ENCODE data around the gene SMYD4.
A peak's percentile ranks its signal among the peaks of the same experiment; 100 is the strongest.
"Not testable (repeated sequence)": the region's sequence is repeated elsewhere in the genome, so short reads cannot be mapped to it uniquely, and the experiment has no call there.

Gene SMYD4

DNA sequence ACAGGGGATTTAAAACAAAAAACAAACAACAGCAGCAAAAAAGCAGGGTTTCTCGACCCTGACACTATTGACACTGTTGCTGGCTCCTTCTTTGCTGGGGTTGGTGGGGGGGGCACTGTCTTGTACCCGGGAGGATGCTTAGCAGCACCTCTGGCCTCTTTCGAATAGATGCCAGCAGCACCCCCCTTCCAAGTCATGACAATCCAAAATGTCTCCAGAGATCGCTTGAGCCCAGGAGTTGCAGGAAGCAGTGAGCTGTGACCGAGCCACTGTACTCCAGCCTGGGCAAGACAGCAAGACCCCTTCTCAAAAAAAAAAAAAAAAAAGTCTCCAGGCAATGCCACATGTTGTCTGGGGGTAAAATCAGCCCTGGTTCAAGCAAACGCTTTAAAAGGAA, 47.5 kb downstream of the SMYD4 start:
- Histone ChIP-seq H3K27me3 (replicated peaks; ENCODE audit: control insufficient read depth, insufficient read depth, low read length) (no peaks in the 10 kb centered on the region), H3K4me1 (ENCODE audit: control insufficient read depth, insufficient read depth, low read length) (peaks cover 74% of the 10 kb centered on the region), H3K36me3 (ENCODE audit: control insufficient read depth, insufficient read depth, low read length, severe bottlenecking) (peaks cover 21% of the 10 kb centered on the region), H3K4me3 (ENCODE audit: low read length) (peak overlapping the region; percentile 59), H3K9me3 (ENCODE audit: control insufficient read depth, low read length) (no peaks in the 10 kb centered on the region), H3K9ac (ENCODE audit: low read length) (peak overlapping the region; percentile 95)
- DNase-seq (ENCODE audit: low read depth), result no peak

DNA sequence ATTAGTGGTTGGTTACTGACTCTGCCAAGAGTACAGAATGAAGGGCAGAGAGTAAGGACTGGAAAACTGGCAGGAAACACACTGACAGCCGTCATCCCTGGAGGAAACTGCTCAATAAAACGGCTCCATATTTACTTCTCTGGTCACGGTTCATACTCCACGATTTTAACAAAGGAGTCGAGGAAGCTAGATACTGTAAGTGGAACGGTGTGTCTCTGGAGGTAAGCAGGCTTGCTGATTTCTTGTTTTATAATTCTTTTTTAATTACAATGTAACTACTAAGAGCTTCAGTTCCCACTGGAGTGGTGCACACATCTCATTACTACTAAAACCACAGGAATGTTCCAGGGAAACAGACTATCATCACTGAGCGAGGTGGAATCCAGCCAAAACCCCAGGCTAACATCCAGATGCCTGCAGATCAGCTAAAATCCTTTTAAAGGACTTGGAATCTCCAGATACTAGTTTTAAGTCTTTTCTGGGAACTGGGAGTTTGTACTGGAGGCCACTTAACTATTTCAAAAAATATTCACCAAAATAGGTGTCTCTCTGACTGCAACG, 50.1 kb downstream of the SMYD4 start:
- Histone ChIP-seq H3K9ac (ENCODE audit: low read length) (peak overlapping the region; percentile 95), H3K4me3 (ENCODE audit: low read length) (peak overlapping the region; percentile 49), H3K27me3 (replicated peaks; ENCODE audit: control insufficient read depth, insufficient read depth, low read length) (no peaks in the 10 kb centered on the region), H3K36me3 (ENCODE audit: control insufficient read depth, insufficient read depth, low read length, severe bottlenecking) (peaks cover 46% of the 10 kb centered on the region), H3K9me3 (ENCODE audit: control insufficient read depth, low read length) (no peaks in the 10 kb centered on the region), H3K4me1 (ENCODE audit: control insufficient read depth, insufficient read depth, low read length) (peaks cover 69% of the 10 kb centered on the region)
- DNase-seq (ENCODE audit: low read depth), result peak; percentile 96

DNA sequence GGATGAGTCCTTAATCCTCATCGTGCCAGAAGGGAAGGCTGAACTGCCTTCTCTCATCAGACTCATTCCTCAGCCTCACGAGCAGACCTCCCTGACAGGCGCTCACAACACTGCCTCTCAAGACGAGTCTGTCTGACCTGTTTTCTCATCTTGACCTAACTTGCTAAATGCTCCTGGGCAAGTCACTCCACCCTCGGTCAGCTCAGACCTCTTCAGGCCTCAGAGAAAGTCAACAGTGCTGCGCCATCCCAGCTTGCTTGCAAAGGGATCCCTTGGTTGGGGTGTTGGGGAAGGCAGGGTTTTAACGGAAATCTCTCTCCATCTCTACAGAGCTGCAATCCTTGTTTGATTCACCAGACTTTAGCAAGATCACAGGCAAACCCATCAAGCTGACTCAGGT, 52.8 kb downstream of the SMYD4 start:
- Histone ChIP-seq H3K27me3 (replicated peaks; ENCODE audit: control insufficient read depth, insufficient read depth, low read length) (no peaks in the 10 kb centered on the region), H3K9me3 (ENCODE audit: control insufficient read depth, low read length) (no peaks in the 10 kb centered on the region), H3K4me1 (ENCODE audit: control insufficient read depth, insufficient read depth, low read length) (peaks cover 64% of the 10 kb centered on the region), H3K9ac (ENCODE audit: low read length) (peak overlapping the region; percentile 28), H3K36me3 (ENCODE audit: control insufficient read depth, insufficient read depth, low read length, severe bottlenecking) (peaks cover 68% of the 10 kb centered on the region), H3K4me3 (ENCODE audit: low read length) (no peak overlapping the region)
- no peak for DNase-seq (ENCODE audit: low read depth)

DNA sequence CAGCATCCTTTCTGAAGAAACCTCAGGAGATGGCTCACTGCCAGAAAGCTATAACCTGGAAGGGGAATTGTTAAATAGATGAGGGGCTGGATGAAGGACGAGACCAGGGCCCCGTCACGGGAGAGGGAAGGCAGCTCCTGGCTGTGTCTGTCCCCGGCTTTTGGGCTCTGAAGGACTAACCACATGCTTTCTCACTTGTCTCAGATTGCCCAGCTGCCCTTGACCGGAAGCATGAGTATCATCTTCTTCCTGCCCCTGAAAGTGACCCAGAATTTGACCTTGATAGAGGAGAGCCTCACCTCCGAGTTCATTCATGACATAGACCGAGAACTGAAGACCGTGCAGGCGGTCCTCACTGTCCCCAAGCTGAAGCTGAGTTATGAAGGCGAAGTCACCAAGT, 53.4 kb downstream of the SMYD4 start:
- Histone ChIP-seq H3K4me3 (ENCODE audit: low read length) (no peak overlapping the region), H3K36me3 (ENCODE audit: control insufficient read depth, insufficient read depth, low read length, severe bottlenecking) (peaks cover 71% of the 10 kb centered on the region), H3K9me3 (ENCODE audit: control insufficient read depth, low read length) (no peaks in the 10 kb centered on the region), H3K9ac (ENCODE audit: low read length) (no peak overlapping the region), H3K4me1 (ENCODE audit: control insufficient read depth, insufficient read depth, low read length) (peaks cover 59% of the 10 kb centered on the region), H3K27me3 (replicated peaks; ENCODE audit: control insufficient read depth, insufficient read depth, low read length) (no peaks in the 10 kb centered on the region)
- no peak for DNase-seq (ENCODE audit: low read depth)

DNA sequence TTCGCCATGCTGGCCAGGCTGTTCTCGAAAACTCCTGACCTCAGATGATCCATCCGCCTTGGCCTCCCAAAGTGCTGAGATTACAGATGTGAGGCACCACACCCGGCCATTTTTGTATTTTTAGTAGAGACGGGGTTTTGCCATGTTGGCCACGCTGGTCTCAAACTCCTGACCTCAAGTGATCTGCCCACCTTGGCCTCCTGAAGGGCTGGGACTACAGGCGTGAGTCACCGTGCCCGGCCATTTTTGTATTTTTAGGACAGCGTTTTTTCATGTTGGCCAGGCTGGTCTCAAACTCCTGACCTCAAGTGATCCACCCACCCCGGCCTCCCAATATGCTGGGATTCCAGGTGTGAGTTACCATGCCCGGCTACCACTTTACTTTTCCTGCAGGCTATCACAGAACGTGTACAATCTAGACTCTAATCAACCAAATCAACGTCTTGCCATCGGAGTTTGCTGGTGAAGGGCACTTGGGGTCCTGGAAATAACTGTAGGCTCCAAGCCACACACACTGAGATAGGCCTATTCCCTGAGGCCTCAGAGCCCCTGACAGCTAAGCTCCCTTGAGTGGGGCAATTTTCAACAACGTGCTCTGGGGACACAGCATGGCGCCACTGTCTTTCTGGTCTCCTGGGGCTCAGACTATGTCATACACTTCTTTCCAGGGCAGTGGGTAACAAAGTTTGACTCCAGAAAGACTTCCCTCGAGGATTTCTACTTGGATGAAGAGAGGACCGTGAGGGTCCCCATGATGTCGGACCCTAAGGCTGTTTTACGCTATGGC, 55.1 kb downstream of the SMYD4 start:
- Histone ChIP-seq H3K4me1 (ENCODE audit: control insufficient read depth, insufficient read depth, low read length) (peaks cover 45% of the 10 kb centered on the region), H3K27me3 (replicated peaks; ENCODE audit: control insufficient read depth, insufficient read depth, low read length) (no peaks in the 10 kb centered on the region), H3K4me3 (ENCODE audit: low read length) (no peak overlapping the region), H3K9ac (ENCODE audit: low read length) (peak overlapping the region; percentile 69), H3K36me3 (ENCODE audit: control insufficient read depth, insufficient read depth, low read length, severe bottlenecking) (peaks cover 83% of the 10 kb centered on the region), H3K9me3 (ENCODE audit: control insufficient read depth, low read length) (no peaks in the 10 kb centered on the region)
- DNase-seq (ENCODE audit: low read depth), result no peak

DNA sequence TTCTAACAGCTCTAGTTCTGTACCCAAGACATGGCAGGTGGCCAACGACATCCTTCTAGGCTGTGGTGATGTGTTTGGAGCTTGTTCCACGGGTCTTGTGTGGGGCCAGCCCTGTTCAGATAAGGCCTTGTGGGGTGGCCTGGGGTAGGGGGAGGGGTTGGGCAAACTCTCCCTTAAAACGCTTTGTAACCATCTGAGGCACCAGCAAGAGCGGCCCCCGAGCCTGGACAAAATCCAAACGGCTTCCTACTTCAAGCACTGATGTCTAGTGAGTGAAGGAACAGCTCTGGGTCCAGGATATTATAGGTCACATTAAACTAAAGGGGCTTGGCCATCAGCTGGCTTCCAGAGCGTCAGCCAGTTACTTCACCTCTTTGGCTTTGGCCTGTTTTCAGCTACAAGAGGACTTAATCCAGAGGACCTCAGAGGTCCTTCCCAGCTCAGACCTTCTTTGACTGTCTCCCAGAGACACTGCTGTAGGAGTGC, 56.0 kb downstream of the SMYD4 start:
- Histone ChIP-seq H3K4me3 (ENCODE audit: low read length) (peak overlapping the region; percentile 1), H3K9ac (ENCODE audit: low read length) (peak overlapping the region; percentile 69), H3K36me3 (ENCODE audit: control insufficient read depth, insufficient read depth, low read length, severe bottlenecking) (peaks cover 91% of the 10 kb centered on the region), H3K27me3 (replicated peaks; ENCODE audit: control insufficient read depth, insufficient read depth, low read length) (no peaks in the 10 kb centered on the region), H3K9me3 (ENCODE audit: control insufficient read depth, low read length) (no peaks in the 10 kb centered on the region), H3K4me1 (ENCODE audit: control insufficient read depth, insufficient read depth, low read length) (peaks cover 41% of the 10 kb centered on the region)
- DNase-seq (ENCODE audit: low read depth), result no peak

DNA sequence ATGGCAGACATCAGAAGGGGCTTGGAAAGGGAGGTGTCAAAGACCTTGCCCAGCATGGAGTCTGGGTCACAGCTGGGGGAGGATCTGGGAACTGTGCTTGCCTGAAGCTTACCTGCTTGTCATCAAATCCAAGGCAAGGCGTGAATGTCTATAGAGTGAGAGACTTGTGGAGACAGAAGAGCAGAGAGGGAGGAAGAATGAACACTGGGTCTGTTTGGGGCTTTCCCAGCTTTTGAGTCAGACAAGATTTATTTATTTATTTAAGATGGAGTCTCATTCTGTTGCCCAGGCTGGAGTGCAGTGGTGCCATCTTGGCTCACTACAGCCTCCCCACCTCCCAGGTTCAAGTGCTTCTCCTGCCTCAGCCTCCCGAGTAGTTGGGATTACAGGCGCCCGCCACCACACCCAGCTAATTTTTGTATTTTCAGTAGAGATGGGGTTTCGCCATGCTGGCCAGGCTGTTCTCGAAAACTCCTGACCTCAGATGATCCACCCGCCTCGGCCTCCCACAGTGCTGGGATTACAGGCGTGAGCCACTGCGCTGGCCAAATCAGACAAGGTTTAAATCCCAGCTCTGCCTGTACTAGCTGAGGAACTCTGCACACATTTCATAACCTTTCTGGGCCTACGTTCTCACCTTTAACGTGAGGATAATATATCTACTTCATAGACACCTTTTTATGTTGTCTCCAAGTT, 56.6 kb downstream of the SMYD4 start:
- H3K27me3 ChIP-seq (replicated peaks; ENCODE audit: control insufficient read depth, insufficient read depth, low read length); H3K9me3 ChIP-seq (ENCODE audit: control insufficient read depth, low read length): not testable (repeated sequence)

DNA sequence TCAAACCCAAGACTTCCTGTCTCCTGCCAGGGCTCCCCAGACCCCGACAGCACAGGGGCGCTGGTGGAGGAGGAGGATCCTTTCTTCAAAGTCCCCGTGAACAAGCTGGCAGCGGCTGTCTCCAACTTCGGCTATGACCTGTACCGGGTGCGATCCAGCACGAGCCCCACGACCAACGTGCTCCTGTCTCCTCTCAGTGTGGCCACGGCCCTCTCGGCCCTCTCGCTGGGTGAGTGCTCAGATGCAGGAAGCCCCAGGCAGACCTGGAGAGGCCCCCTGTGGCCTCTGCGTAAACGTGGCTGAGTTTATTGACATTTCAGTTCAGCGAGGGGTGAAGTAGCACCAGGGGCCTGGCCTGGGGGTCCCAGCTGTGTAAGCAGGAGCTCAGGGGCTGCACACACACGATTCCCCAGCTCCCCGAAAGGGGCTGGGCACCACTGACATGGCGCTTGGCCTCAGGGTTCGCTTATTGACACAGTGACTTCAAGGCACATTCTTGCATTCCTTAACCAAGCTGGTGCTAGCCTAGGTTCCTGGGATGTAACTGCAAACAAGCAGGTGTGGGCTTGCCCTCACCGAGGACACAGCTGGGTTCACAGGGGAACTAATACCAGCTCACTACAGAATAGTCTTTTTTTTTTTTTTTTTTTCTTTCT, 59.8 kb downstream of the SMYD4 start:
- no peak overlapping the region for H3K9ac ChIP-seq (ENCODE audit: low read length)
- no peak for DNase-seq (ENCODE audit: low read depth)
- peaks cover 75% of the 10 kb centered on the region for H3K36me3 ChIP-seq (ENCODE audit: control insufficient read depth, insufficient read depth, low read length, severe bottlenecking)
- no peaks in the 10 kb centered on the region for H3K27me3 ChIP-seq (replicated peaks; ENCODE audit: control insufficient read depth, insufficient read depth, low read length)
- H3K4me1 ChIP-seq (ENCODE audit: control insufficient read depth, insufficient read depth, low read length), result peaks cover 40% of the 10 kb centered on the region
- no peak overlapping the region for H3K4me3 ChIP-seq (ENCODE audit: low read length)
- H3K9me3 ChIP-seq (ENCODE audit: control insufficient read depth, low read length), result no peaks in the 10 kb centered on the region

More for the DNA sequence above, 56.6 kb downstream of the SMYD4 start:
- H3K36me3 ChIP-seq (ENCODE audit: control insufficient read depth, insufficient read depth, low read length, severe bottlenecking), result peaks cover 91% of the 10 kb centered on the region
- H3K4me1 ChIP-seq (ENCODE audit: control insufficient read depth, insufficient read depth, low read length), result peaks cover 35% of the 10 kb centered on the region
- not testable (repeated sequence) for H3K4me3 ChIP-seq (ENCODE audit: low read length); DNase-seq (ENCODE audit: low read depth)
- peak overlapping the region; percentile 69 for H3K9ac ChIP-seq (ENCODE audit: low read length)

DNA sequence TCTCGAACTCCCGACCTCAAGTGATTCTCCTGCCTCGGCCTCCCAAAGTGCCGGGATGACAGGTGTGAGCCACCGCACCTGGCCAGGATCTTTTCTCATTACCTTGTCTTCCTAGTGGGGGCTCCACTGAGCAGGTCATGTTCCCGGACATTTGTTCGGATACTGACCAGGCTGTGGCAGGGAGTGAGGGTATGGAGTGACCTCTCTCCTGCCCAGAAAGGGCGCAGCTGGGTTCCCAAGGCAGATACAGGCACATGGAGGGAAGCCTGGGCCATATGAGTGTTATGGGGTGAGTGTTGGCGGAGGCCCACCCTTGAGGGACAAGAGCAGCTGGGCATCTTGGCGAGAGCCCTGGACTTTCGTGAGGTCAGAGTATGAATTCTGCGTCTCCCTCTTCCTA, 62.3 kb downstream of the SMYD4 start:
- Histone ChIP-seq H3K4me1 (ENCODE audit: control insufficient read depth, insufficient read depth, low read length) (peaks cover 27% of the 10 kb centered on the region), H3K36me3 (ENCODE audit: control insufficient read depth, insufficient read depth, low read length, severe bottlenecking) (peaks cover 55% of the 10 kb centered on the region)
- DNase-seq (ENCODE audit: low read depth), result no peak

DNA sequence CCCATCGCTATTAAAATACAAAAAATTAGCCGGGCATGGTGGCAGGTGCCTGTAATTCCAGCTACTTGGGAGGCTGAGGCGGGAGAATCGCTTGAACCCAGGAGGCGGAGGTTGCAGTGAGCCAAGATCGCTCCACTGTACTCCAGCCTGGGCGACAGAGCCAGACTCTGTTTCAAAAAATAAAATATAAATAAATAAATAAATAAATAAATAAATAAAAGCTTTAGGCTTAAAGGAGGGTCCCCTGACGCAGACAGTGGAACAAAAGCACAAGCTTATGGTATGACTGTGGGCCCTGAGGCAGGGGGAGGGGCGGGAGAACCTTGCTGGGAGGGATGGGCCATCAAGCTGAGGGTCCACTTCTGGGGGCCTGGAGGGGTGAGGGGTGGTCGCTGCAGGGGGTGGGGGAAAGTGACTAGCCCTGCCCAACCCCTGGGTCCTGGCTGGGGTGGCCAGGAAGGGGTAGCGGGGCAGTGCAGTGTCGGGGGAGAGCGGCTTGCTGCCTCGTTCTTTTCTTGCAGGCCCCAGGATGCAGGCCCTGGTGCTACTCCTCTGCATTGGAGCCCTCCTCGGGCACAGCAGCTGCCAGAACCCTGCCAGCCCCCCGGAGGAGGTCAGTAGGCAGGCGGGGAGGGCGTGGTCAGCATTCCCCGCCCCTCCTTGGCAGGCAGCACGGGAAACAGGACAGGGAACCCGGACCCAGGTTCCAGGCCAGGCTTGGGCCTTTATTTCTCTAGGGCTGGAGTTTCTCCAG, 63.1 kb downstream of the SMYD4 start:
- Histone ChIP-seq H3K9me3 (ENCODE audit: control insufficient read depth, low read length) (no peaks in the 10 kb centered on the region), H3K4me1 (ENCODE audit: control insufficient read depth, insufficient read depth, low read length) (peaks cover 29% of the 10 kb centered on the region), H3K27me3 (replicated peaks; ENCODE audit: control insufficient read depth, insufficient read depth, low read length) (no peaks in the 10 kb centered on the region), H3K36me3 (ENCODE audit: control insufficient read depth, insufficient read depth, low read length, severe bottlenecking) (peaks cover 47% of the 10 kb centered on the region), H3K4me3 (ENCODE audit: low read length) (no peak overlapping the region), H3K9ac (ENCODE audit: low read length) (peak overlapping the region; percentile 52)
- no peak for DNase-seq (ENCODE audit: low read depth)

More for the DNA sequence above, 62.3 kb downstream of the SMYD4 start:
- Histone ChIP-seq H3K27me3 (replicated peaks; ENCODE audit: control insufficient read depth, insufficient read depth, low read length) (no peaks in the 10 kb centered on the region), H3K9ac (ENCODE audit: low read length) (peak overlapping the region; percentile 52), H3K9me3 (ENCODE audit: control insufficient read depth, low read length) (no peaks in the 10 kb centered on the region), H3K4me3 (ENCODE audit: low read length) (no peak overlapping the region)

Measured in adipocyte (in vitro differentiated cells).